ENCODE data around the gene ACBD3.
A peak's percentile ranks its signal among the peaks of the same experiment; 100 is the strongest.

ACBD3 gene

DNA sequence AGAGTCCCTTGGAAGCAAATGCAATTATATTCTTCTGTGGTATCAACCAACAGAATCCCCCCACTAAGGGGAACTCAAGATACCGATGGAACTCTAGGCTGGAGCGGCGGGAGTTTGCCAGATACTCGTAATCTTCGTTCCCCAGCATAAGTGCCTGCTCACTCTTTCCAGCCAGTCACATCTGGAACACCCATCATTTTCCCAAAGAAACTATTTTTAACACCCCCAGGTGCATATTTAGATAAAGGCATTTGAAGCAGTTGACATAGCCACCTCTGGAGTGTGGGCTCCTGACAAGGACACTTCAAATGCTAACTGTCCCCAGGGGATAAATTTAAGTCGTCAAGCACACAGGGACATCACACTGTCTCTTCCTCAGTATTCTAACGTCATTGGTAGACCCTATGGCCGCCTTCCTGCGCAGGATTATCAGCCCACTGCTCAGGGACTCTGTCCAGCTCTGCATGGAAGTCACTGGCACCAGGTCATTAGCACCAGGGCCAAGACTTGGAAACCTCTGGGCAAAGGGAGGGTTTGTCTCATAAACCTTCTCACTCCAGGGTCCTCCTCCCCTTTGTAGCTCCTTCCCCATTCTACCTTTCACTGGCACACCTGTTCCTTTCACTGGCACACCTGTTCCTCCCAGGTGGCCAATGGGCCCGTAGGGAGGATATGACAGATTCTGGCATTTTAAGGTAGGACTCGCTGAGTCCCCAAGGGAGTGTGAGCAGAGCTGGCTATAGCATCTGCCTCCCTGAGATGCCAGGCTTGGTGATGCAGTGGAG lies 75.3 kb downstream of the ACBD3 start:
- no peak for DNase-seq (ENCODE audit: low read depth in 1 of 2, low spot score in 1 of 2)
- TF ChIP-seq, protein P1, sequence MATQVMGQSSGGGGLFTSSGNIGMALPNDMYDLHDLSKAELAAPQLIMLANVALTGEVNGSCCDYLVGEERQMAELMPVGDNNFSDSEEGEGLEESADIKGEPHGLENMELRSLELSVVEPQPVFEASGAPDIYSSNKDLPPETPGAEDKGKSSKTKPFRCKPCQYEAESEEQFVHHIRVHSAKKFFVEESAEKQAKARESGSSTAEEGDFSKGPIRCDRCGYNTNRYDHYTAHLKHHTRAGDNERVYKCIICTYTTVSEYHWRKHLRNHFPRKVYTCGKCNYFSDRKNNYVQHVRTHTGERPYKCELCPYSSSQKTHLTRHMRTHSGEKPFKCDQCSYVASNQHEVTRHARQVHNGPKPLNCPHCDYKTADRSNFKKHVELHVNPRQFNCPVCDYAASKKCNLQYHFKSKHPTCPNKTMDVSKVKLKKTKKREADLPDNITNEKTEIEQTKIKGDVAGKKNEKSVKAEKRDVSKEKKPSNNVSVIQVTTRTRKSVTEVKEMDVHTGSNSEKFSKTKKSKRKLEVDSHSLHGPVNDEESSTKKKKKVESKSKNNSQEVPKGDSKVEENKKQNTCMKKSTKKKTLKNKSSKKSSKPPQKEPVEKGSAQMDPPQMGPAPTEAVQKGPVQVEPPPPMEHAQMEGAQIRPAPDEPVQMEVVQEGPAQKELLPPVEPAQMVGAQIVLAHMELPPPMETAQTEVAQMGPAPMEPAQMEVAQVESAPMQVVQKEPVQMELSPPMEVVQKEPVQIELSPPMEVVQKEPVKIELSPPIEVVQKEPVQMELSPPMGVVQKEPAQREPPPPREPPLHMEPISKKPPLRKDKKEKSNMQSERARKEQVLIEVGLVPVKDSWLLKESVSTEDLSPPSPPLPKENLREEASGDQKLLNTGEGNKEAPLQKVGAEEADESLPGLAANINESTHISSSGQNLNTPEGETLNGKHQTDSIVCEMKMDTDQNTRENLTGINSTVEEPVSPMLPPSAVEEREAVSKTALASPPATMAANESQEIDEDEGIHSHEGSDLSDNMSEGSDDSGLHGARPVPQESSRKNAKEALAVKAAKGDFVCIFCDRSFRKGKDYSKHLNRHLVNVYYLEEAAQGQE (IDR thresholded peaks at IDR 0.05; ENCODE audit: insufficient replicate concordance, low read depth), result no peak
- TF ChIP-seq POLR2AphosphoS5 (IDR thresholded peaks at IDR 0.05; ENCODE audit: low read depth) (no peak), SPI1 (IDR thresholded peaks at IDR 0.05; ENCODE audit: borderline replicate concordance, low read depth) (no peak), GABPA (IDR thresholded peaks at IDR 0.05; ENCODE audit: low read depth) (no peak)
- TF ChIP-seq, protein P2, sequence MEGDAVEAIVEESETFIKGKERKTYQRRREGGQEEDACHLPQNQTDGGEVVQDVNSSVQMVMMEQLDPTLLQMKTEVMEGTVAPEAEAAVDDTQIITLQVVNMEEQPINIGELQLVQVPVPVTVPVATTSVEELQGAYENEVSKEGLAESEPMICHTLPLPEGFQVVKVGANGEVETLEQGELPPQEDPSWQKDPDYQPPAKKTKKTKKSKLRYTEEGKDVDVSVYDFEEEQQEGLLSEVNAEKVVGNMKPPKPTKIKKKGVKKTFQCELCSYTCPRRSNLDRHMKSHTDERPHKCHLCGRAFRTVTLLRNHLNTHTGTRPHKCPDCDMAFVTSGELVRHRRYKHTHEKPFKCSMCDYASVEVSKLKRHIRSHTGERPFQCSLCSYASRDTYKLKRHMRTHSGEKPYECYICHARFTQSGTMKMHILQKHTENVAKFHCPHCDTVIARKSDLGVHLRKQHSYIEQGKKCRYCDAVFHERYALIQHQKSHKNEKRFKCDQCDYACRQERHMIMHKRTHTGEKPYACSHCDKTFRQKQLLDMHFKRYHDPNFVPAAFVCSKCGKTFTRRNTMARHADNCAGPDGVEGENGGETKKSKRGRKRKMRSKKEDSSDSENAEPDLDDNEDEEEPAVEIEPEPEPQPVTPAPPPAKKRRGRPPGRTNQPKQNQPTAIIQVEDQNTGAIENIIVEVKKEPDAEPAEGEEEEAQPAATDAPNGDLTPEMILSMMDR (IDR thresholded peaks at IDR 0.05; ENCODE audit: insufficient read depth, low read length), result no peak
- Histone ChIP-seq H3K4me3 (replicated peaks; ENCODE audit: insufficient read depth, low read length) (peak overlapping the region; percentile 67), H3K27ac (replicated peaks) (peak overlapping the region; percentile 73), H3K27me3 (ENCODE audit: insufficient read depth, poor library complexity, severe bottlenecking) (no peaks in the 10 kb centered on the region)

DNA sequence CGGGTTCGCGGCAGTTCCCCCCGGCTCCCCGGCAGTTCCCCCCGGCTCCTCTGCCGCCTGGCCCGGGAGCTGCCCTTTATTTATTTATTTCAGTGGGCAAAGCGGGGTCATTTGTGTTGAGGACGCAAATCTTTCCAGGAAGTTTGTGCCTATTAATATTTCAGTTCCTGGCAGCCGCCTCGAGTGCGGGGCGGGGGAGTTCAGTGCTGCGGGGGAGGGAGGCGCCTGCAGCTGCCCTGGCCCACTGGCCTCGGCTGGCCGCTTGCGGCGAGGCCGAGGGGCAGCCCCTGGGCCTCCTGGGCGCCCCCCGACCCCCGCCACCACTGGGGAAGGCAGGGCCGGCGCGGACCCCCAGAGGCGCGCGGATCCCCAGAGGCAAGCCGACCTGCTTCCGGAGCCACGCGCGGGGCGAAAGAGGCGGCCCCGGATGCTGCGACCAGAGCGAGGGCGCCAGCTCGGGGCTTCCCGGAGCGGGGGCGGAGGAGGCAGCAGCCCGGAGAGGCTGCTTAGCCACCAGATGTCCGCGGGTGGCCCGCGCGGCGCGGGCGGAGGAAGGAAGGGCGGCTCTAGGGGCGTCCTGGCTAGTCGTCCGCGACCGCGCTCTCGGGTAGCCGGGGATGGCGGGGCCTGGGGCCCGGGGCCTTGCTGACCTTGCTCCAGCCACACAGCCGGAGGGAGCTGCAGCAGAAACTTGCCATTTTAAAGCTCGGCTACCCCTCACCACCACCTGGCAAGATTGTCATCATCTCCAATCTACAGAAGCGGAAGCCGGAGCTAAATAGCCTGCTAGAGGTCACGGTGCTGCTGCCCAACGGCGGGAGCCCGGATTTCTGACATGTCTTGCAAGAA lies 76.1 kb downstream of the ACBD3 start:
- Histone ChIP-seq H3K4me3 (replicated peaks; ENCODE audit: insufficient read depth, low read length) (peak overlapping the region; percentile 67), H3K27ac (replicated peaks) (peak overlapping the region; percentile 73), H3K27me3 (ENCODE audit: insufficient read depth, poor library complexity, severe bottlenecking) (no peaks in the 10 kb centered on the region)
- DNase-seq (ENCODE audit: low read depth in 1 of 2, low spot score in 1 of 2), result peak; percentile 45 to 57
- no peak for TF ChIP-seq GABPA (IDR thresholded peaks at IDR 0.05; ENCODE audit: low read depth)
- TF ChIP-seq, protein P2 (IDR thresholded peaks at IDR 0.05; ENCODE audit: insufficient read depth, low read length), result no peak
- TF ChIP-seq SPI1 (IDR thresholded peaks at IDR 0.05; ENCODE audit: borderline replicate concordance, low read depth), result peak; percentile 23; the same call in 1 of the 2 replicates
- TF ChIP-seq POLR2AphosphoS5 (IDR thresholded peaks at IDR 0.05; ENCODE audit: low read depth), result peak; percentile 22; the same call in 1 of the 2 replicates
- TF ChIP-seq, protein P1 (IDR thresholded peaks at IDR 0.05; ENCODE audit: insufficient replicate concordance, low read depth), result peak; percentile 40

DNA sequence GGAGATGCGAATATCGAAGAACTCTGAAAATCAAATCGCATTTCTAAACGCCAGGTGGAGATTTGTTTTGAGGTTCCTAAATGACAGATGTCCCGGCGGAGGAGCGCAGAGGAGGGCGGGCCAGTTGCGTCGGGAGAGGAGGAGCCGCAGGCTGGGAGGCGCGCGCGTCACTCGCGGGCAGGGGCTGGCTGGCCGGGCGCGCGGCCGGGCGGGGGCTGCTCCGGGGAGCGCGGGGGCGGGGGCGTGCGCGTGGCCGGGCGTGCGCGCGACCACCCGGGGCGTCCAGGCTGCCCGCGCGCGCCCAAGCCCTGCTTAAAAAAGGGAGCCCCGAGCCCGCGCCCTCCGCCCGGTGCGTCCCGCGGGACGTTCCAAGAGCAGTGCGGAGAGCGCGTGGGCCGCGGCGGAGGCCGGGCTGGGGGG lies 76.7 kb downstream of the ACBD3 start:
- Histone ChIP-seq H3K4me3 (replicated peaks; ENCODE audit: insufficient read depth, low read length) (peak overlapping the region; percentile 67), H3K27me3 (ENCODE audit: insufficient read depth, poor library complexity, severe bottlenecking) (no peaks in the 10 kb centered on the region), H3K27ac (replicated peaks) (peak overlapping the region; percentile 73)
- peak; percentile 70 to 87 for DNase-seq (ENCODE audit: low read depth in 1 of 2, low spot score in 1 of 2)
- TF ChIP-seq GABPA (IDR thresholded peaks at IDR 0.05; ENCODE audit: low read depth) (no peak), POLR2AphosphoS5 (IDR thresholded peaks at IDR 0.05; ENCODE audit: low read depth) (no peak), SPI1 (IDR thresholded peaks at IDR 0.05; ENCODE audit: borderline replicate concordance, low read depth) (no peak)
- TF ChIP-seq, protein P1 (IDR thresholded peaks at IDR 0.05; ENCODE audit: insufficient replicate concordance, low read depth), result no peak
- TF ChIP-seq, protein P2 (IDR thresholded peaks at IDR 0.05; ENCODE audit: insufficient read depth, low read length), result no peak
